A549 (cell line): ENCODE results near the gene HOXD11.

Experiments
- EP300 ChIP-seq, 2 experiments: fragments of >200 bp; sonication (Bioruptor Twin); formaldehyde crosslinking; IDR thresholded peaks; 2 replicates in 1 of 2; 3 replicates in 1 of 2; pipeline ENCODE4 v1.6.1; 2016 to 2017
- PHF8 ChIP-seq: fragments of 200-600 bp; sonication (generic); IDR thresholded peaks from 2 replicates; pipeline ENCODE4 v1.6.1; 2016; ENCODE audit warnings: low read depth, mild to moderate bottlenecking, antibody characterized with exemption, moderate library complexity, borderline replicate concordance
- POLR2A ChIP-seq: IDR thresholded peaks from 2 replicates; pipeline ENCODE4 v1.6.1; 2012; ENCODE audit warnings: mild to moderate bottlenecking, low read length
- RCOR1 ChIP-seq: fragments of 150-350 bp; IDR thresholded peaks from 2 replicates; pipeline ENCODE4 v1.6.1; 2014; ENCODE audit warnings: antibody characterized with exemption, low read length, low read depth
- TF ChIP-seq, protein P1 (sequence below): fragments of >200 bp; sonication (Bioruptor Twin); formaldehyde crosslinking; IDR thresholded peaks from 3 replicates; pipeline ENCODE4 v1.5.1; 2016

- TF ChIP-seq POLR2A (no peak), EP300 (IDR thresholded peaks at IDR 0.05) (no peak), RCOR1 (no peak), PHF8 (no peak)
- TF ChIP-seq, protein P1, sequence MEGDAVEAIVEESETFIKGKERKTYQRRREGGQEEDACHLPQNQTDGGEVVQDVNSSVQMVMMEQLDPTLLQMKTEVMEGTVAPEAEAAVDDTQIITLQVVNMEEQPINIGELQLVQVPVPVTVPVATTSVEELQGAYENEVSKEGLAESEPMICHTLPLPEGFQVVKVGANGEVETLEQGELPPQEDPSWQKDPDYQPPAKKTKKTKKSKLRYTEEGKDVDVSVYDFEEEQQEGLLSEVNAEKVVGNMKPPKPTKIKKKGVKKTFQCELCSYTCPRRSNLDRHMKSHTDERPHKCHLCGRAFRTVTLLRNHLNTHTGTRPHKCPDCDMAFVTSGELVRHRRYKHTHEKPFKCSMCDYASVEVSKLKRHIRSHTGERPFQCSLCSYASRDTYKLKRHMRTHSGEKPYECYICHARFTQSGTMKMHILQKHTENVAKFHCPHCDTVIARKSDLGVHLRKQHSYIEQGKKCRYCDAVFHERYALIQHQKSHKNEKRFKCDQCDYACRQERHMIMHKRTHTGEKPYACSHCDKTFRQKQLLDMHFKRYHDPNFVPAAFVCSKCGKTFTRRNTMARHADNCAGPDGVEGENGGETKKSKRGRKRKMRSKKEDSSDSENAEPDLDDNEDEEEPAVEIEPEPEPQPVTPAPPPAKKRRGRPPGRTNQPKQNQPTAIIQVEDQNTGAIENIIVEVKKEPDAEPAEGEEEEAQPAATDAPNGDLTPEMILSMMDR = no peak
These were observed 39.0 kb downstream of the HOXD11 start for GRCh38 chr2:176146101-176146500.
